ENCODE measurements around the gene ANAPC15.
A peak's percentile ranks its signal among the peaks of the same experiment; 100 is the strongest.

ANAPC15 gene

GRCh38 chr11:72125956-72126355 lies 13.5 kb upstream of the ANAPC15 start:
- no peak for DNase-seq (ENCODE audit: low read depth, low spot score)

- no peak for DNase-seq (ENCODE audit: low read depth, low spot score)
These were observed 11.6 kb upstream of the ANAPC15 start for GRCh38 chr11:72124046-72124445.

- no peak for DNase-seq (ENCODE audit: low read depth, low spot score)
These were observed 10.7 kb upstream of the ANAPC15 start for GRCh38 chr11:72123117-72123653.

- DNase-seq (ENCODE audit: low read depth, low spot score): no peak
These were observed 10.1 kb upstream of the ANAPC15 start for GRCh38 chr11:72122607-72123006.

- DNase-seq (ENCODE audit: low read depth, low spot score): no peak
These were observed 8.4 kb upstream of the ANAPC15 start for GRCh38 chr11:72120930-72121329.

GRCh38 chr11:72119198-72119597 lies 6.7 kb upstream of the ANAPC15 start:
- no peak for DNase-seq (ENCODE audit: low read depth, low spot score)

- no peak for DNase-seq (ENCODE audit: low read depth, low spot score)
These were observed 3.7 kb upstream of the ANAPC15 start for GRCh38 chr11:72116019-72116755.

- no peak for DNase-seq (ENCODE audit: low read depth, low spot score)
These were observed 2.1 kb upstream of the ANAPC15 start for GRCh38 chr11:72114570-72114969.

GRCh38 chr11:72112978-72113808 lies 698 bp upstream of the ANAPC15 start:
- DNase-seq (ENCODE audit: low read depth, low spot score): no peak

GRCh38 chr11:72111300-72112142 lies 974 bp downstream of the ANAPC15 start:
- DNase-seq (ENCODE audit: low read depth, low spot score): no peak

GRCh38 chr11:72105888-72106287 lies 6.6 kb downstream of the ANAPC15 start, which contains the start of gene TOMT:
Gene TOMT (plus strand): TSS chr11:72105924. CDS start chr11:72105952, 28 bp downstream.
- no peak for DNase-seq (ENCODE audit: low read depth, low spot score)

GRCh38 chr11:72103754-72104167 lies 8.7 kb downstream of the ANAPC15 start:
- DNase-seq (ENCODE audit: low read depth, low spot score): no peak

- DNase-seq (ENCODE audit: low read depth, low spot score): peak; percentile 97
These were observed 9.3 kb downstream of the ANAPC15 start, which contains the start of gene LAMTOR1 for GRCh38 chr11:72102946-72103753. Gene LAMTOR1 (minus strand): TSS chr11:72103297. CDS start chr11:72103224, 73 bp downstream.

- no peak for DNase-seq (ENCODE audit: low read depth, low spot score)
These were observed 9.9 kb downstream of the ANAPC15 start for GRCh38 chr11:72102631-72102945.

- DNase-seq (ENCODE audit: low read depth, low spot score): no peak
These were observed 10.3 kb downstream of the ANAPC15 start for GRCh38 chr11:72102162-72102561.

- no peak for DNase-seq (ENCODE audit: low read depth, low spot score)
These were observed 12.0 kb downstream of the ANAPC15 start for GRCh38 chr11:72100462-72100861.

GRCh38 chr11:72100009-72100408 lies 12.5 kb downstream of the ANAPC15 start:
- no peak for DNase-seq (ENCODE audit: low read depth, low spot score)

GRCh38 chr11:72098741-72099140 lies 13.8 kb downstream of the ANAPC15 start:
- no peak for DNase-seq (ENCODE audit: low read depth, low spot score)

- DNase-seq (ENCODE audit: low read depth, low spot score): no peak
These were observed 21.2 kb downstream of the ANAPC15 start for GRCh38 chr11:72091292-72091691.

- no peak for DNase-seq (ENCODE audit: low read depth, low spot score)
These were observed 24.3 kb downstream of the ANAPC15 start for GRCh38 chr11:72088076-72088808.
